ENCODE results near the gene GAS2L1. TPM values are rescaled to one million over a fixed set of nuclear protein-coding genes. Genes with fewer than 3 reads are reported as not detected.
A peak's percentile ranks its signal among the peaks of the same experiment; 100 is the strongest.

The GAS2L1 gene
- total RNA-seq, 3 donors from 2014 or later = 12.2 to 19.3 (median 15.7) TPM

- H3K27me3 ChIP-seq = no peaks in the 10 kb centered on the region
- TF ChIP-seq POLR2AphosphoS5 (IDR thresholded peaks at IDR 0.05) = no peak
- no peak for TF ChIP-seq POLR2A (IDR thresholded peaks at IDR 0.05)
- TF ChIP-seq CTCF (IDR thresholded peaks at IDR 0.05) = no peak
- peak in 1 of 2 donors; percentile 69 for DNase-seq (ENCODE audit: low spot score in 2 of 2)
- peak overlapping the region; percentile 89 to 94 for H3K27ac ChIP-seq
- no peak overlapping the region for H3K4me3 ChIP-seq
- no peaks in the 10 kb centered on the region for H3K9me3 ChIP-seq
- intact Hi-C loops (cut with DNase I; ENCODE audit: low total_unique reads) = no loop called here
- H3K36me3 ChIP-seq = no peaks in the 10 kb centered on the region
- H3K4me1 ChIP-seq = peaks cover 0 to 16% of the 10 kb centered on the region in 2 donors
These were observed 28.4 kb downstream of the GAS2L1 start for GRCh38 chr22:29334696-29335344.

GRCh38 chr22:29335656-29336055 is 29.2 kb downstream of the GAS2L1 start:
- Histone ChIP-seq H3K9me3 (no peaks in the 10 kb centered on the region), H3K27ac (peak overlapping the region; percentile 89 to 94), H3K27me3 (no peaks in the 10 kb centered on the region), H3K4me1 (peaks cover 0 to 14% of the 10 kb centered on the region in 2 donors), H3K4me3 (no peak overlapping the region), H3K36me3 (no peaks in the 10 kb centered on the region)
- intact Hi-C loops (cut with DNase I; ENCODE audit: low total_unique reads) = no loop called here
- no peak for DNase-seq (ENCODE audit: low spot score in 2 of 2)
- TF ChIP-seq POLR2A (IDR thresholded peaks at IDR 0.05) = no peak
- TF ChIP-seq POLR2AphosphoS5 (IDR thresholded peaks at IDR 0.05) = no peak
- no peak for TF ChIP-seq CTCF (IDR thresholded peaks at IDR 0.05)

GRCh38 chr22:29336751-29337490 is 30.5 kb downstream of the GAS2L1 start:
- H3K27me3 ChIP-seq = no peaks in the 10 kb centered on the region
- peak overlapping the region in 1 of 3 donors; percentile 30 for H3K4me3 ChIP-seq
- peaks cover 0 to 9% of the 10 kb centered on the region in 2 donors for H3K4me1 ChIP-seq
- H3K27ac ChIP-seq = peak overlapping the region; percentile 89 to 94
- intact Hi-C loops (cut with DNase I; ENCODE audit: low total_unique reads) = no loop called here
- TF ChIP-seq CTCF (IDR thresholded peaks at IDR 0.05) = no peak
- TF ChIP-seq POLR2AphosphoS5 (IDR thresholded peaks at IDR 0.05) = no peak
- no peak for TF ChIP-seq POLR2A (IDR thresholded peaks at IDR 0.05)
- no peaks in the 10 kb centered on the region for H3K9me3 ChIP-seq
- peak in 1 of 2 donors; percentile 74 for DNase-seq (ENCODE audit: low spot score in 2 of 2)
- no peaks in the 10 kb centered on the region for H3K36me3 ChIP-seq

- peak overlapping the region; percentile 89 to 94 for H3K27ac ChIP-seq
- TF ChIP-seq POLR2A (IDR thresholded peaks at IDR 0.05) (no peak), CTCF (IDR thresholded peaks at IDR 0.05) (no peak), POLR2AphosphoS5 (IDR thresholded peaks at IDR 0.05) (no peak)
- H3K36me3 ChIP-seq = no peaks in the 10 kb centered on the region
- intact Hi-C loops (cut with DNase I; ENCODE audit: low total_unique reads) = no loop called here
- no peaks in the 10 kb centered on the region for H3K27me3 ChIP-seq
- peak overlapping the region in 1 of 3 donors; percentile 30 for H3K4me3 ChIP-seq
- peak in 1 of 2 donors; percentile 31 for DNase-seq (ENCODE audit: low spot score in 2 of 2)
- H3K4me1 ChIP-seq = peaks cover 0 to 13% of the 10 kb centered on the region in 2 donors
- no peaks in the 10 kb centered on the region for H3K9me3 ChIP-seq
These were observed 31.3 kb downstream of the GAS2L1 start for GRCh38 chr22:29337631-29338284.
